ENCODE measurements around the gene ABCC6.
"Not testable (repeated sequence)": the region's sequence is repeated elsewhere in the genome, so short reads cannot be mapped to it uniquely, and the experiment has no call there.

Gene ABCC6

GRCh38 chr16:16222850-16223661 is at the start of gene ABCC6:
Gene ABCC6, minus strand, starts transcription at chr16:16223494. Its CDS starts 60 bp downstream, at chr16:16223434.
- DNase-seq = not testable (repeated sequence)

GRCh38 chr16:16272573-16273221 is 49.4 kb upstream of the ABCC6 start:
- not testable (repeated sequence) for DNase-seq

GRCh38 chr16:16271658-16272057 is 48.4 kb upstream of the ABCC6 start:
- not testable (repeated sequence) for DNase-seq

- not testable (repeated sequence) for DNase-seq
Measured at GRCh38 chr16:16268185-16268808, 45.0 kb upstream of the ABCC6 start.

- not testable (repeated sequence) for DNase-seq
Measured at GRCh38 chr16:16267708-16268107, 44.4 kb upstream of the ABCC6 start.

GRCh38 chr16:16265044-16265443 is 41.8 kb upstream of the ABCC6 start:
- DNase-seq = not testable (repeated sequence)

GRCh38 chr16:16263947-16264346 is 40.7 kb upstream of the ABCC6 start:
- DNase-seq = not testable (repeated sequence)

- not testable (repeated sequence) for DNase-seq
Measured at GRCh38 chr16:16262954-16263555, 39.8 kb upstream of the ABCC6 start.

- DNase-seq = not testable (repeated sequence)
Measured at GRCh38 chr16:16259971-16260370, 36.7 kb upstream of the ABCC6 start.

GRCh38 chr16:16258822-16259221 is 35.5 kb upstream of the ABCC6 start:
- DNase-seq = not testable (repeated sequence)

- DNase-seq = not testable (repeated sequence)
Measured at GRCh38 chr16:16257301-16257923, 34.1 kb upstream of the ABCC6 start.

GRCh38 chr16:16252377-16252776 is 29.1 kb upstream of the ABCC6 start:
- DNase-seq = not testable (repeated sequence)

- DNase-seq = not testable (repeated sequence)
Measured at GRCh38 chr16:16249621-16250330, 26.5 kb upstream of the ABCC6 start.

- not testable (repeated sequence) for DNase-seq
Measured at GRCh38 chr16:16247439-16247838, 24.1 kb upstream of the ABCC6 start.

GRCh38 chr16:16246578-16247262 is 23.4 kb upstream of the ABCC6 start:
- not testable (repeated sequence) for DNase-seq

- DNase-seq = not testable (repeated sequence)
Measured at GRCh38 chr16:16243886-16244285, 20.6 kb upstream of the ABCC6 start.

GRCh38 chr16:16240667-16241066 is 17.4 kb upstream of the ABCC6 start:
- DNase-seq = not testable (repeated sequence)

- not testable (repeated sequence) for DNase-seq
Measured at GRCh38 chr16:16237738-16238137, 14.4 kb upstream of the ABCC6 start.

- not testable (repeated sequence) for DNase-seq
Measured at GRCh38 chr16:16237071-16237470, 13.8 kb upstream of the ABCC6 start.

- DNase-seq = not testable (repeated sequence)
Measured at GRCh38 chr16:16232692-16233061, 9.4 kb upstream of the ABCC6 start.

- not testable (repeated sequence) for DNase-seq
Measured at GRCh38 chr16:16223662-16224241, 458 bp upstream of the ABCC6 start.

All from KG1 (cell line).